Measurements from ENCODE around the gene C20orf141. TPM values are rescaled to one million over a fixed set of nuclear protein-coding genes. Genes with fewer than 3 reads are reported as not detected.

Gene C20orf141
- total and polyA plus RNA-seq, 5 donors = not detected

GRCh38 chr20:2793471-2793870 is 21.3 kb upstream of the C20orf141 start:
- no peak overlapping the region for H3K27ac ChIP-seq (ENCODE audit: low read length)
- intact Hi-C loops (cut with DNase I) = no loop called here
- H3K9me3 ChIP-seq (ENCODE audit: control insufficient read depth, low read length) = no peaks in the 10 kb centered on the region
- no peaks in the 10 kb centered on the region for H3K4me1 ChIP-seq (ENCODE audit: control insufficient read depth, insufficient read depth, low read length)
- no peaks in the 10 kb centered on the region for H3K27me3 ChIP-seq (ENCODE audit: control insufficient read depth, insufficient read depth)
- no peak overlapping the region for H3K4me3 ChIP-seq (ENCODE audit: low read length)
- ATAC-seq (no peak), DNase-seq (no peak)
- 91% methylated on average over 6 of the region's 6 CpGs for WGBS

GRCh38 chr20:2794202-2794748 is 20.5 kb upstream of the C20orf141 start:
- intact Hi-C loops (cut with DNase I) = no loop called here
- Histone ChIP-seq H3K4me3 (ENCODE audit: low read length) (no peak overlapping the region), H3K27ac (ENCODE audit: low read length) (no peak overlapping the region), H3K9me3 (ENCODE audit: control insufficient read depth, low read length) (no peaks in the 10 kb centered on the region), H3K27me3 (ENCODE audit: control insufficient read depth, insufficient read depth) (no peaks in the 10 kb centered on the region), H3K4me1 (ENCODE audit: control insufficient read depth, insufficient read depth, low read length) (no peaks in the 10 kb centered on the region)
- no peak for DNase-seq
- ATAC-seq = no peak
- WGBS = 86% methylated on average over 23 of the region's 23 CpGs

- intact Hi-C loops (cut with DNase I) = no loop called here
- no peak overlapping the region for H3K27ac ChIP-seq (ENCODE audit: low read length)
- DNase-seq (no peak), ATAC-seq (no peak)
- 85% methylated on average over 11 of the region's 11 CpGs for WGBS
- no peak overlapping the region for H3K4me3 ChIP-seq (ENCODE audit: low read length)
- no peaks in the 10 kb centered on the region for H3K4me1 ChIP-seq (ENCODE audit: control insufficient read depth, insufficient read depth, low read length)
- no peaks in the 10 kb centered on the region for H3K27me3 ChIP-seq (ENCODE audit: control insufficient read depth, insufficient read depth)
- no peaks in the 10 kb centered on the region for H3K9me3 ChIP-seq (ENCODE audit: control insufficient read depth, low read length)
These were observed 19.8 kb upstream of the C20orf141 start for GRCh38 chr20:2794866-2795447.

GRCh38 chr20:2795451-2795850 is 19.3 kb upstream of the C20orf141 start:
- WGBS = 69% methylated on average over 24 of the region's 24 CpGs
- Histone ChIP-seq H3K27ac (ENCODE audit: low read length) (no peak overlapping the region), H3K4me1 (ENCODE audit: control insufficient read depth, insufficient read depth, low read length) (no peaks in the 10 kb centered on the region), H3K9me3 (ENCODE audit: control insufficient read depth, low read length) (no peaks in the 10 kb centered on the region), H3K27me3 (ENCODE audit: control insufficient read depth, insufficient read depth) (no peaks in the 10 kb centered on the region), H3K4me3 (ENCODE audit: low read length) (no peak overlapping the region)
- intact Hi-C loops (cut with DNase I) = no loop called here
- no peak for ATAC-seq
- peak in 2 of 3 donors; percentile 52 to 57 for DNase-seq

GRCh38 chr20:2796011-2796660 is 18.7 kb upstream of the C20orf141 start:
- Histone ChIP-seq H3K4me3 (ENCODE audit: low read length) (no peak overlapping the region), H3K4me1 (ENCODE audit: control insufficient read depth, insufficient read depth, low read length) (no peaks in the 10 kb centered on the region), H3K9me3 (ENCODE audit: control insufficient read depth, low read length) (no peaks in the 10 kb centered on the region), H3K27ac (ENCODE audit: low read length) (no peak overlapping the region), H3K27me3 (ENCODE audit: control insufficient read depth, insufficient read depth) (no peaks in the 10 kb centered on the region)
- intact Hi-C loops (cut with DNase I) = no loop called here
- 90% methylated on average over 20 of the region's 20 CpGs for WGBS
- ATAC-seq = no peak
- DNase-seq = no peak

GRCh38 chr20:2797136-2797983 is 17.4 kb upstream of the C20orf141 start:
- ATAC-seq (no peak), DNase-seq (no peak)
- H3K27me3 ChIP-seq (ENCODE audit: control insufficient read depth, insufficient read depth) = no peaks in the 10 kb centered on the region
- H3K9me3 ChIP-seq (ENCODE audit: control insufficient read depth, low read length) = no peaks in the 10 kb centered on the region
- intact Hi-C loops (cut with DNase I) = no loop called here
- H3K4me3 ChIP-seq (ENCODE audit: low read length) = no peak overlapping the region
- no peaks in the 10 kb centered on the region for H3K4me1 ChIP-seq (ENCODE audit: control insufficient read depth, insufficient read depth, low read length)
- 84% methylated on average over 16 of the region's 16 CpGs for WGBS
- H3K27ac ChIP-seq (ENCODE audit: low read length) = no peak overlapping the region

- Histone ChIP-seq H3K27ac (ENCODE audit: low read length) (no peak overlapping the region), H3K27me3 (ENCODE audit: control insufficient read depth, insufficient read depth) (no peaks in the 10 kb centered on the region)
- DNase-seq = no peak
These were observed 16.5 kb upstream of the C20orf141 start for GRCh38 chr20:2798095-2798805.

GRCh38 chr20:2798814-2799213 is 16.0 kb upstream of the C20orf141 start:
- 74% methylated on average over 6 of the region's 6 CpGs for WGBS
- H3K27ac ChIP-seq (ENCODE audit: low read length) = no peak overlapping the region
- H3K27me3 ChIP-seq (ENCODE audit: control insufficient read depth, insufficient read depth) = no peaks in the 10 kb centered on the region
- no peaks in the 10 kb centered on the region for H3K9me3 ChIP-seq (ENCODE audit: control insufficient read depth, low read length)
- no peaks in the 10 kb centered on the region for H3K4me1 ChIP-seq (ENCODE audit: control insufficient read depth, insufficient read depth, low read length)
- no peak overlapping the region for H3K4me3 ChIP-seq (ENCODE audit: low read length)
- no peak for DNase-seq
- no peak for ATAC-seq
- intact Hi-C loops (cut with DNase I) = no loop called here

More at GRCh38 chr20:2798095-2798805, 16.5 kb upstream of the C20orf141 start:
- no peak overlapping the region for H3K4me3 ChIP-seq (ENCODE audit: low read length)
- WGBS = 87% methylated on average over 19 of the region's 19 CpGs
- no peaks in the 10 kb centered on the region for H3K4me1 ChIP-seq (ENCODE audit: control insufficient read depth, insufficient read depth, low read length)
- ATAC-seq = no peak
- intact Hi-C loops (cut with DNase I) = no loop called here
- no peaks in the 10 kb centered on the region for H3K9me3 ChIP-seq (ENCODE audit: control insufficient read depth, low read length)

GRCh38 chr20:2799271-2799670 is 15.5 kb upstream of the C20orf141 start:
- WGBS = 45% methylated on average over 9 of the region's 9 CpGs
- H3K27ac ChIP-seq (ENCODE audit: low read length) = no peak overlapping the region
- intact Hi-C loops (cut with DNase I) = no loop called here
- DNase-seq (no peak), ATAC-seq (no peak)
- no peaks in the 10 kb centered on the region for H3K9me3 ChIP-seq (ENCODE audit: control insufficient read depth, low read length)
- H3K27me3 ChIP-seq (ENCODE audit: control insufficient read depth, insufficient read depth) = no peaks in the 10 kb centered on the region
- no peaks in the 10 kb centered on the region for H3K4me1 ChIP-seq (ENCODE audit: control insufficient read depth, insufficient read depth, low read length)
- H3K4me3 ChIP-seq (ENCODE audit: low read length) = no peak overlapping the region

GRCh38 chr20:2799688-2800520 is 14.9 kb upstream of the C20orf141 start:
- Histone ChIP-seq H3K27me3 (ENCODE audit: control insufficient read depth, insufficient read depth) (no peaks in the 10 kb centered on the region), H3K4me3 (ENCODE audit: low read length) (peak overlapping the region; percentile 9), H3K27ac (ENCODE audit: low read length) (no peak overlapping the region), H3K4me1 (ENCODE audit: control insufficient read depth, insufficient read depth, low read length) (no peaks in the 10 kb centered on the region), H3K9me3 (ENCODE audit: control insufficient read depth, low read length) (no peaks in the 10 kb centered on the region)
- DNase-seq (peak in 2 of 3 donors; percentile 58 to 68), ATAC-seq (peak; percentile 5 to 54)
- intact Hi-C loops (cut with DNase I) = no loop called here
- 2% methylated on average over 61 of the region's 61 CpGs for WGBS
